HG02973 (cell line): ENCODE measurements around the gene FAM81A.

Source experiments
- ATAC-seq: cut with Tn5 transposase; IDR thresholded peaks from one replicate; pipeline ENCODE4 v1.9.1; 2021; ENCODE audit warnings: moderate library complexity; ENCODE audit not compliant: unreplicated experiment

Gene FAM81A

DNA sequence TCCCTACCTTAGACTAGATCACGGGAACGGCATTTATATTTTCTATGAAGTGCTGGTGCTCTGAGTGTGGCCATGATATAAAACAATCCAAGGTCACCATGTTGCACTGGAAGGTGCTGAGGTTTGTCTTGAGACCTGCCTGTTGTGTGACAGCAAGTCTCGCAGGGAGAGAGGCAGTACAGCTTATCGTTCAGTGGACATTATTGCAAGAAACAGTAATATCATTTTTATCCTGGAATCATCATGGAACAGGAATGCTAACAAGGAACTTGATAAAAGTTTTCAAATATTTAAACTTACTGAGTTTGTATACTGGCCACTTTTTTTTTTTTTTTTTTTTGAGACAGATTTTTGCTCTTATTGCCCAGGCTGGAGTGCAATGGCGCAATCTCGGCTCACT is 133.6 kb downstream of the FAM81A start:
- no peak for ATAC-seq
